CD14-positive monocyte (primary cell): ENCODE data around the gene PHACTR3. TPM values are rescaled to one million over a fixed set of nuclear protein-coding genes. Genes with fewer than 3 reads are reported as not detected.

Experiments
- DNase-seq, 3 donors: peaks; one replicate each; pipeline ENCODE4 v3.0.0-alpha.2; 2011 to 2022
- H2AFZ ChIP-seq: 2 replicates; pipeline ENCODE4 v1.6.0; 2012; ENCODE audit warnings: mild to moderate bottlenecking, low read depth, low read length, inconsistent platforms; ENCODE audit not compliant: insufficient read depth, poor library complexity, severe bottlenecking
- H3K27ac ChIP-seq, 2 donors: 1 replicate in 1 of 2; 2 replicates in 1 of 2; pipeline ENCODE4 v1.5.1; 2012 to 2013; ENCODE audit warnings: low read length in 2 of 2, control low read depth in 1 of 2, inconsistent platforms in 1 of 2, low read depth in 1 of 2, mild to moderate bottlenecking in 1 of 2
- H3K27me3 ChIP-seq, 2 donors: one replicate each; pipeline versions ENCODE4 v1.6.0 to v1.6.1; 2011 to 2013; ENCODE audit warnings: low read length in 2 of 2; ENCODE audit not compliant: control insufficient read depth in 2 of 2, insufficient read depth in 2 of 2
- H3K36me3 ChIP-seq, 2 donors: replicated peaks in 1 of 2; 1 replicate in 1 of 2; 2 replicates in 1 of 2; pipeline versions ENCODE4 v1.5.1 to v1.6.1; 2012 to 2013; ENCODE audit warnings: low read length in 2 of 2, control low read depth in 1 of 2, inconsistent platforms in 1 of 2, mild to moderate bottlenecking in 1 of 2; ENCODE audit not compliant: insufficient read depth in 2 of 2, control insufficient read depth in 1 of 2
- H3K4me1 ChIP-seq, 2 donors: 1 replicate in 1 of 2; 2 replicates in 1 of 2; pipeline versions ENCODE4 v1.5.1 to v1.6.1; 2012 to 2013; ENCODE audit warnings: low read length in 2 of 2, control low read depth in 1 of 2, inconsistent platforms in 1 of 2, mild to moderate bottlenecking in 1 of 2, moderate library complexity in 1 of 2; ENCODE audit not compliant: insufficient read depth in 2 of 2, control insufficient read depth in 1 of 2
- H3K4me2 ChIP-seq: replicated peaks from 2 replicates; pipeline ENCODE3; 2012; ENCODE audit warnings: low read length, moderate library complexity, mild to moderate bottlenecking; ENCODE audit not compliant: poor library complexity, severe bottlenecking; ENCODE audit errors: extremely low read depth
- H3K4me3 ChIP-seq, 3 experiments: fragments of 200-600 bp in 1 of 3; sonication (generic) in 1 of 3; replicated peaks in 1 of 3; 1 replicate in 2 of 3; 2 replicates in 1 of 3; pipeline ENCODE4 v1.5.1; 2011 to 2013; ENCODE audit warnings: low read length in 3 of 3, mild to moderate bottlenecking in 3 of 3, control low read depth in 2 of 3, low read depth in 2 of 3, inconsistent platforms in 1 of 3, moderate library complexity in 1 of 3
- H3K79me2 ChIP-seq: 2 replicates; pipeline ENCODE4 v1.6.0; 2012; ENCODE audit warnings: mild to moderate bottlenecking, control low read depth, inconsistent platforms, low read length, moderate library complexity; ENCODE audit not compliant: insufficient read depth
- H3K9ac ChIP-seq: 2 replicates; pipeline ENCODE4 v1.6.0; 2017; ENCODE audit warnings: low read length, mild to moderate bottlenecking; ENCODE audit not compliant: insufficient read depth, poor library complexity, severe bottlenecking
- H3K9me3 ChIP-seq, 2 donors: replicated peaks in 1 of 2; 1 replicate in 1 of 2; 2 replicates in 1 of 2; pipeline versions ENCODE4 v1.5.1 to v1.6.1; 2012 to 2013; ENCODE audit warnings: low read length in 2 of 2, control low read depth in 1 of 2; ENCODE audit not compliant: control insufficient read depth in 1 of 2, insufficient read depth in 1 of 2
- H4K20me1 ChIP-seq: 2 replicates; pipeline ENCODE4 v1.6.0; 2012; ENCODE audit warnings: mild to moderate bottlenecking, low read length, control low read depth, moderate library complexity; ENCODE audit not compliant: insufficient read depth
- H3K27ac Mint-ChIP-seq, 7 donors: one replicate each; pipeline ENCODE4 v1.8.0; 2020; ENCODE audit warnings: mild to moderate bottlenecking in 7 of 7, mixed read lengths in 7 of 7, moderate library complexity in 6 of 7, inconsistent platforms in 2 of 7
- H3K27me3 Mint-ChIP-seq, 3 donors: one replicate each; pipeline ENCODE4 v1.8.0; 2021 to 2022; ENCODE audit warnings: low read depth in 3 of 3, mild to moderate bottlenecking in 3 of 3, mixed read lengths in 3 of 3, moderate library complexity in 3 of 3, inconsistent platforms in 1 of 3
- H3K36me3 Mint-ChIP-seq, 2 donors: one replicate each; pipeline ENCODE4 v1.8.0; 2020; ENCODE audit warnings: mixed read lengths in 2 of 2, inconsistent platforms in 1 of 2, mild to moderate bottlenecking in 1 of 2
- H3K4me1 Mint-ChIP-seq: one replicate; pipeline ENCODE4 v1.8.0; 2020; ENCODE audit warnings: mild to moderate bottlenecking, mixed read lengths
- H3K4me3 Mint-ChIP-seq, 2 donors: one replicate each; pipeline ENCODE4 v1.8.0; 2020; ENCODE audit warnings: mild to moderate bottlenecking in 2 of 2, mixed read lengths in 2 of 2, moderate library complexity in 1 of 2
- H3K9me3 Mint-ChIP-seq, 7 donors: one replicate each; pipeline ENCODE4 v1.8.0; 2020 to 2022; ENCODE audit warnings: mixed read lengths in 7 of 7, mild to moderate bottlenecking in 6 of 7, moderate library complexity in 6 of 7, inconsistent platforms in 2 of 7
- CTCF ChIP-seq: fragments of 200-600 bp; IDR thresholded peaks from one replicate; pipeline ENCODE4 v1.8.0; 2022; ENCODE audit warnings: antibody characterized with exemption, mild to moderate bottlenecking
- WGBS: methylation state at CpG from one replicate; pipeline ENCODE4 v1.1.5; 2013; ENCODE audit warnings: missing lambda C conversion rate; ENCODE audit not compliant: insufficient coverage; 5-methylcytosine and 5-hydroxymethylcytosine counted together
- intact Hi-C, 2 donors: fragments of 100-400 bp; cut with micrococcal nuclease; formaldehyde crosslinking; loops; one replicate each; pipeline versions ENCODE4 v1.15.0 to v1.15.1; 2023
- polyA plus RNA-seq, 3 donors: library from polyadenylated mRNA; depleted of rRNA in 1 of 3; unstranded in 2 of 3; stranded (reverse) in 1 of 3; fragments of 300-500 nt in 2 of 3; fragments of >200 nt in 1 of 3; fragmentation: Illumina TruSeq in 2 of 3; gene quantifications; 1 replicate in 2 of 3; 2 replicates in 1 of 3; pipeline ENCODE4 v1.2.3, GENCODE V29; 2012 to 2021

Gene PHACTR3
- polyA plus RNA-seq, 3 donors, result 0.11 to 0.17 TPM; not detected in 1

DNA sequence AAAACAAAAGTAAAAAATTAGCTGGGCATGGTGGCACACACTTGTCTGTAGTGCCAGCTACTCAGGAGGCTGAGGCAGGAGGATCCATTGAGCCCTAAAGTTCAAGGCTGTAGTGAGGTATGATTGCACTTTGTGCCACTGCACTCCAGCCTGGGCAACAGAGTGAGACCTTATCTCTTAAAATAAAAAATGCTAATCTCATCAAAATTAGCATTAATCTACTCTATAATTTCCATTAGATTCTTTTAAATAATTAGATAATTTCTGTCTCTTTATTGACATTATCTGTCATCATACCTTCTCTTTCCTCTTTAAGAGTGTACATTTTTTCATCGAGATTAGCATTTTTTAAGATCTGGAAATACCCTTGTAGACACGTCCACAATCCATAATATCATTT lies 48.0 kb downstream of the PHACTR3 start:
- Histone ChIP-seq H3K4me2 (no peak overlapping the region), H3K36me3 (no peaks in the 10 kb centered on the region), H3K27me3 (peaks cover 5% of the 10 kb centered on the region in 2 donors), H4K20me1 (no peaks in the 10 kb centered on the region), H3K9ac (no peak overlapping the region), H3K4me1 (no peaks in the 10 kb centered on the region), H3K9me3 (peaks cover 2 to 10% of the 10 kb centered on the region in 2 donors), H2AFZ (no peak overlapping the region), H3K27ac (no peak overlapping the region), H3K79me2 (no peaks in the 10 kb centered on the region), H3K4me3 (no peak overlapping the region)
- intact Hi-C loops, result no loop called here
- no peaks in the 10 kb centered on the region for H3K4me1 Mint-ChIP-seq
- H3K4me3 Mint-ChIP-seq, result no peak overlapping the region
- no peaks in the 10 kb centered on the region for H3K36me3 Mint-ChIP-seq
- WGBS, result 80% methylated on average over 1 of the region's 2 CpGs
- TF ChIP-seq CTCF, result no peak
- H3K27me3 Mint-ChIP-seq, result peaks cover 9 to 24% (median 13%) of the 10 kb centered on the region in 3 donors
- peaks cover 4 to 17% (median 8%) of the 10 kb centered on the region in 7 donors for H3K9me3 Mint-ChIP-seq
- H3K27ac Mint-ChIP-seq, result no peak overlapping the region
- no peak for DNase-seq

- intact Hi-C loops, result no loop called here
- Histone ChIP-seq H3K27ac (no peak overlapping the region), H3K27me3 (peaks cover 5% of the 10 kb centered on the region in 2 donors), H3K4me1 (no peaks in the 10 kb centered on the region), H3K4me3 (no peak overlapping the region), H3K79me2 (no peaks in the 10 kb centered on the region), H3K36me3 (no peaks in the 10 kb centered on the region), H3K9ac (no peak overlapping the region), H2AFZ (no peak overlapping the region), H3K9me3 (peaks cover 18 to 27% of the 10 kb centered on the region in 2 donors), H3K4me2 (no peak overlapping the region), H4K20me1 (no peaks in the 10 kb centered on the region)
- no peaks in the 10 kb centered on the region for H3K4me1 Mint-ChIP-seq
- H3K4me3 Mint-ChIP-seq, result no peak overlapping the region
- DNase-seq, result no peak
- no peak overlapping the region for H3K27ac Mint-ChIP-seq
- TF ChIP-seq CTCF, result no peak
- peaks cover 16 to 39% (median 34%) of the 10 kb centered on the region in 7 donors for H3K9me3 Mint-ChIP-seq
- no peaks in the 10 kb centered on the region for H3K36me3 Mint-ChIP-seq
- peaks cover 7 to 29% (median 17%) of the 10 kb centered on the region in 3 donors for H3K27me3 Mint-ChIP-seq
Observed at GRCh38 chr20:59656417-59656816, 52.1 kb downstream of the PHACTR3 start.
